ENCODE results near the gene MINDY2. TPM values are rescaled to one million over a fixed set of nuclear protein-coding genes. Genes with fewer than 3 reads are reported as not detected.
"Not testable (repeated sequence)": the region's sequence is repeated elsewhere in the genome, so short reads cannot be mapped to it uniquely, and the experiment has no call there.

MINDY2 gene
- total RNA-seq, 2 experiments from 2014 or later = 12.0 to 16.9 TPM

- ATAC-seq = peak; percentile 43
- Mint-ChIP-seq H3K27me3 (peaks cover 6% of the 10 kb centered on the region), H3K4me1 (peaks cover 22% of the 10 kb centered on the region), H3K4me3 (peak overlapping the region; percentile 8), H3K9me3 (ENCODE audit: low read depth) (no peaks in the 10 kb centered on the region), H3K36me3 (no peaks in the 10 kb centered on the region), H3K27ac (no peak overlapping the region)
- CTCF ChIA-PET = interaction anchor here (0.6 to 2.3 kb wide), 4 partner anchors 9 to 637 kb away, joined by 3 to 6 read pairs (median 4); partner anchors contain the start of gene MINDY2
- DNase-seq = no peak
These were observed 93.7 kb downstream of the MINDY2 start for GRCh38 chr15:58864602-58865424.

- Mint-ChIP-seq H3K4me1 (peaks cover 22% of the 10 kb centered on the region), H3K36me3 (no peaks in the 10 kb centered on the region), H3K27ac (peak overlapping the region; percentile 14), H3K4me3 (no peak overlapping the region), H3K27me3 (peaks cover 6% of the 10 kb centered on the region), H3K9me3 (ENCODE audit: low read depth) (no peaks in the 10 kb centered on the region)
- ATAC-seq (no peak), DNase-seq (no peak)
- CTCF ChIA-PET = interaction anchor here (0.9 to 2.3 kb wide), 3 partner anchors 10 to 638 kb away, joined by 3 to 6 read pairs (median 4); partner anchors contain the start of gene MINDY2
These were observed 94.4 kb downstream of the MINDY2 start for GRCh38 chr15:58865425-58865880.

GRCh38 chr15:58867926-58868325 is 96.8 kb downstream of the MINDY2 start:
- H3K4me3 Mint-ChIP-seq = no peak overlapping the region

GRCh38 chr15:58870451-58870850 is 99.3 kb downstream of the MINDY2 start:
- no peak for ATAC-seq
- H3K4me1 Mint-ChIP-seq = peaks cover 5% of the 10 kb centered on the region
- H3K9me3 Mint-ChIP-seq (ENCODE audit: low read depth) = no peaks in the 10 kb centered on the region
- peaks cover 1% of the 10 kb centered on the region for H3K36me3 Mint-ChIP-seq
- no peaks in the 10 kb centered on the region for H3K27me3 Mint-ChIP-seq
- CTCF ChIA-PET = interaction anchor here (0.7 kb wide), 1 partner anchor 61 kb away, joined by 3 read pairs; no protein-coding TSS in a partner anchor
- no peak overlapping the region for H3K27ac Mint-ChIP-seq
- DNase-seq = no peak
- H3K4me3 Mint-ChIP-seq = no peak overlapping the region

More at GRCh38 chr15:58867926-58868325, 96.8 kb downstream of the MINDY2 start:
- Mint-ChIP-seq H3K36me3 (no peaks in the 10 kb centered on the region), H3K4me1 (peaks cover 15% of the 10 kb centered on the region), H3K27me3 (peaks cover 6% of the 10 kb centered on the region), H3K27ac (no peak overlapping the region), H3K9me3 (ENCODE audit: low read depth) (no peaks in the 10 kb centered on the region)
- DNase-seq (no peak), ATAC-seq (no peak)
- CTCF ChIA-PET = no interaction called here

- no peaks in the 10 kb centered on the region for H3K27me3 Mint-ChIP-seq
- peaks cover 16% of the 10 kb centered on the region for H3K36me3 Mint-ChIP-seq
- no peaks in the 10 kb centered on the region for H3K4me1 Mint-ChIP-seq
- H3K27ac Mint-ChIP-seq = no peak overlapping the region
- no peak for ATAC-seq
- H3K9me3 Mint-ChIP-seq (ENCODE audit: low read depth) = no peaks in the 10 kb centered on the region
- DNase-seq = no peak
- no peak overlapping the region for H3K4me3 Mint-ChIP-seq
- CTCF ChIA-PET = no interaction called here
These were observed 102.2 kb downstream of the MINDY2 start for GRCh38 chr15:58873267-58873666.

GRCh38 chr15:58875343-58875742 is 104.2 kb downstream of the MINDY2 start:
- Mint-ChIP-seq H3K27ac (no peak overlapping the region), H3K4me3 (no peak overlapping the region)

GRCh38 chr15:58876306-58877106 is 105.4 kb downstream of the MINDY2 start:
- H3K9me3 Mint-ChIP-seq (ENCODE audit: low read depth) = no peaks in the 10 kb centered on the region
- CTCF ChIA-PET = interaction anchor here (1.7 kb wide), 1 partner anchor 17 kb away, joined by 4 read pairs; no protein-coding TSS in a partner anchor
- no peaks in the 10 kb centered on the region for H3K27me3 Mint-ChIP-seq
- H3K4me3 Mint-ChIP-seq = no peak overlapping the region
- no peaks in the 10 kb centered on the region for H3K4me1 Mint-ChIP-seq
- no peak for DNase-seq
- ATAC-seq = no peak
- no peak overlapping the region for H3K27ac Mint-ChIP-seq
- H3K36me3 Mint-ChIP-seq = peaks cover 46% of the 10 kb centered on the region

More at GRCh38 chr15:58875343-58875742, 104.2 kb downstream of the MINDY2 start:
- ATAC-seq (no peak), DNase-seq (no peak)
- Mint-ChIP-seq H3K27me3 (no peaks in the 10 kb centered on the region), H3K4me1 (no peaks in the 10 kb centered on the region), H3K36me3 (peaks cover 35% of the 10 kb centered on the region), H3K9me3 (ENCODE audit: low read depth) (no peaks in the 10 kb centered on the region)
- CTCF ChIA-PET = no interaction called here

- Mint-ChIP-seq H3K4me1 (no peaks in the 10 kb centered on the region), H3K36me3 (peaks cover 57% of the 10 kb centered on the region), H3K4me3 (no peak overlapping the region), H3K27me3 (no peaks in the 10 kb centered on the region), H3K9me3 (ENCODE audit: low read depth) (no peaks in the 10 kb centered on the region), H3K27ac (no peak overlapping the region)
- no peak for ATAC-seq
- CTCF ChIA-PET = interaction anchor here (0.7 to 1.7 kb wide), 2 partner anchors 15 to 39 kb away, joined by 3 to 4 read pairs; no protein-coding TSS in a partner anchor
- no peak for DNase-seq
These were observed 107.1 kb downstream of the MINDY2 start for GRCh38 chr15:58877999-58878825.

- DNase-seq = no peak
- H3K9me3 Mint-ChIP-seq (ENCODE audit: low read depth) = no peaks in the 10 kb centered on the region
- CTCF ChIA-PET = no interaction called here
These were observed 109.2 kb downstream of the MINDY2 start for GRCh38 chr15:58880320-58880719.

GRCh38 chr15:58882243-58882642 is 111.1 kb downstream of the MINDY2 start:
- CTCF ChIA-PET = interaction anchor here (1.1 to 1.6 kb wide), 2 partner anchors 20 to 49 kb away, joined by 3 read pairs; no protein-coding TSS in a partner anchor
- ATAC-seq = no peak
- H3K27me3 Mint-ChIP-seq = no peaks in the 10 kb centered on the region

More at GRCh38 chr15:58880320-58880719, 109.2 kb downstream of the MINDY2 start:
- no peaks in the 10 kb centered on the region for H3K27me3 Mint-ChIP-seq
- no peak overlapping the region for H3K27ac Mint-ChIP-seq
- no peak for ATAC-seq
- no peaks in the 10 kb centered on the region for H3K4me1 Mint-ChIP-seq
- H3K4me3 Mint-ChIP-seq = no peak overlapping the region
- H3K36me3 Mint-ChIP-seq = peaks cover 70% of the 10 kb centered on the region

GRCh38 chr15:58883926-58884325 is 112.8 kb downstream of the MINDY2 start:
- H3K27me3 Mint-ChIP-seq; H3K27ac Mint-ChIP-seq; H3K9me3 Mint-ChIP-seq (ENCODE audit: low read depth); ATAC-seq; DNase-seq; H3K4me3 Mint-ChIP-seq; H3K4me1 Mint-ChIP-seq: not testable (repeated sequence)
- CTCF ChIA-PET = interaction anchor here (1.6 kb wide), 1 partner anchor 47 kb away, joined by 3 read pairs; no protein-coding TSS in a partner anchor
- H3K36me3 Mint-ChIP-seq = peaks cover 76% of the 10 kb centered on the region

More at GRCh38 chr15:58882243-58882642, 111.1 kb downstream of the MINDY2 start:
- Mint-ChIP-seq H3K4me3 (no peak overlapping the region), H3K27ac (no peak overlapping the region), H3K9me3 (ENCODE audit: low read depth) (no peaks in the 10 kb centered on the region), H3K4me1 (no peaks in the 10 kb centered on the region), H3K36me3 (peaks cover 74% of the 10 kb centered on the region)
- no peak for DNase-seq

- CTCF ChIA-PET = no interaction called here
- DNase-seq (no peak), ATAC-seq (no peak)
- Mint-ChIP-seq H3K4me1 (no peaks in the 10 kb centered on the region), H3K27me3 (no peaks in the 10 kb centered on the region), H3K27ac (no peak overlapping the region), H3K4me3 (no peak overlapping the region), H3K36me3 (peaks cover 69% of the 10 kb centered on the region), H3K9me3 (ENCODE audit: low read depth) (no peaks in the 10 kb centered on the region)
These were observed 115.8 kb downstream of the MINDY2 start for GRCh38 chr15:58886921-58887320.

All from activated CD8-positive, alpha-beta memory T cell treated with anti-CD3 and anti-CD28 coated beads, Interleukin-2, amount 10 ng/mL, durations not matched to agents 7 days and 5 days (primary cell).